HepG2 (cell line): ENCODE measurements around the gene RPL19. TPM values are rescaled to one million over a fixed set of nuclear protein-coding genes. Genes with fewer than 3 reads are reported as not detected.

Source experiments
- ATAC-seq: fragments of 200-7000 bp; cut with Tn5 transposase; 3 replicates; pipeline ENCODE4 v1.9.1; 2020; ENCODE audit warnings: mild to moderate bottlenecking, moderate library complexity
- BruUV-seq: library from RNA; stranded (reverse); fragments of 400-500 nt; replicated peaks from 2 replicates; lab custom pipeline; 2021; lab: Mats Ljungman, UMichigan
- CTCF ChIA-PET: fragments of 300-600 bp; formaldehyde crosslinking; extraction: SDS; loops from one replicate; lab custom pipeline; 2021; ENCODE audit warnings: low total read pairs, inconsistent platforms, low intra/inter-chr PET ratio; lab: Yijun Ruan, JAX
- POLR2A ChIA-PET: fragments of 350-600 bp; sonication (Branson Sonifier 250); formaldehyde crosslinking; loops from one replicate; lab custom pipeline; 2020; ENCODE audit warnings: antibody characterized with exemption, inconsistent platforms; lab: Yijun Ruan, JAX
- DNase-seq: peaks from one replicate; pipeline ENCODE4 v3.0.0-alpha.2; 2015; ENCODE audit warnings: low spot score
- FAIRE-seq: peaks from 3 replicates; lab custom pipeline; 2011; peaks lifted over from hg19 to GRCh38; lab: Jason Lieb, UNC
- H2AFZ ChIP-seq: one replicate; pipeline ENCODE4 v1.6.1; 2011; ENCODE audit warnings: low read length, inconsistent platforms
- H3K27ac ChIP-seq: fragments of 300-600 bp; 3 replicates; pipeline ENCODE4 v1.8.0; 2011; ENCODE audit warnings: mixed run types, mild to moderate bottlenecking, mixed read lengths, low read length, inconsistent platforms; ENCODE audit not compliant: insufficient read depth; ENCODE audit errors: extremely low read length
- H3K27me3 ChIP-seq, 2 experiments: fragments of 200-600 bp in 1 of 2; 2 replicates in 1 of 2; 3 replicates in 1 of 2; pipeline versions ENCODE4 v1.6.0 to v1.8.0; 2011; ENCODE audit warnings: low read length in 2 of 2, mild to moderate bottlenecking in 2 of 2, moderate library complexity in 2 of 2, inconsistent platforms in 1 of 2; ENCODE audit not compliant: insufficient read depth in 2 of 2, control insufficient read depth in 1 of 2
- H3K36me3 ChIP-seq, 2 experiments: fragments of 200-600 bp in 1 of 2; replicated peaks in 1 of 2; 2 replicates in 1 of 2; 3 replicates in 1 of 2; pipeline versions ENCODE4 v1.5.1 to v1.8.0; 2011; ENCODE audit warnings: low read length in 2 of 2, inconsistent platforms in 1 of 2; ENCODE audit not compliant: insufficient read depth in 2 of 2, control insufficient read depth in 1 of 2
- H3K4me1 ChIP-seq: 2 replicates; pipeline ENCODE4 v1.5.1; 2012; ENCODE audit warnings: low read length, inconsistent platforms; ENCODE audit not compliant: insufficient read depth
- H3K4me2 ChIP-seq: 2 replicates; pipeline ENCODE4 v1.6.0; 2011; ENCODE audit warnings: low read depth, low read length, inconsistent platforms
- H3K4me3 ChIP-seq, 3 experiments: fragments of 200-600 bp in 1 of 3; sonication (generic), shearing (Covaris generic) in 1 of 3; replicated peaks in 1 of 3; 2 replicates each; pipeline ENCODE4 v1.5.1; 2011 to 2016; ENCODE audit warnings: low read length in 3 of 3, inconsistent platforms in 2 of 3, low read depth in 2 of 3, mild to moderate bottlenecking in 2 of 3, control low read depth in 1 of 3, mixed read lengths in 1 of 3; ENCODE audit not compliant: insufficient read depth in 1 of 3
- H3K79me2 ChIP-seq: one replicate; pipeline ENCODE4 v1.6.1; 2011; ENCODE audit warnings: low read length, inconsistent platforms; ENCODE audit not compliant: insufficient read depth
- H3K9ac ChIP-seq: 2 replicates; pipeline ENCODE4 v1.6.0; 2011; ENCODE audit warnings: mild to moderate bottlenecking, low read depth, low read length, inconsistent platforms; ENCODE audit not compliant: insufficient read depth
- H3K9me3 ChIP-seq: 2 replicates; pipeline ENCODE4 v1.5.1; 2012; ENCODE audit warnings: mild to moderate bottlenecking, low read length
- H4K20me1 ChIP-seq: 2 replicates; pipeline ENCODE4 v1.6.0; 2011; ENCODE audit warnings: inconsistent platforms, mild to moderate bottlenecking, low read length, moderate library complexity; ENCODE audit not compliant: insufficient read depth
- CHD2 ChIP-seq: IDR thresholded peaks from 2 replicates; pipeline ENCODE4 v1.6.1; 2011; ENCODE audit warnings: low read depth, low read length, improper control_type of control experiment
- FOSL2 ChIP-seq: sonication (generic); formaldehyde crosslinking; IDR thresholded peaks from 2 replicates; pipeline ENCODE4 v1.4.0; 2020; ENCODE audit warnings: missing genetic modification reagents
- U2AF1 ChIP-seq: fragments of 200-400 bp; formaldehyde crosslinking; optimal IDR thresholded peaks from 2 replicates; pipeline ENCODE3; 2017; ENCODE audit warnings: mild to moderate bottlenecking, low read depth, low read length
- ZNF335 ChIP-seq: sonication (generic); formaldehyde crosslinking; IDR thresholded peaks from 2 replicates; pipeline ENCODE4 v1.4.0; 2020; ENCODE audit warnings: missing genetic modification reagents
- ZNF687 ChIP-seq: sonication (generic); formaldehyde crosslinking; IDR thresholded peaks from 2 replicates; pipeline ENCODE4 v1.5.1; 2020; ENCODE audit warnings: mild to moderate bottlenecking, missing genetic modification reagents, moderate library complexity
- WGBS: methylation state at CpG from one replicate; pipeline ENCODE4 v1.1.6; 2017; ENCODE audit warnings: low lambda C conversion rate; 5-methylcytosine and 5-hydroxymethylcytosine counted together
- in situ Hi-C: cut with HindIII; loops from 2 replicates; pipeline ENCODE4 v1.10.0; 2017; ENCODE audit warnings: low pct_unique_long_range_greater_than_20kb; ENCODE audit not compliant: extremely low pct_ligation_motif_present
- intact Hi-C: fragments of 100-400 bp; cut with micrococcal nuclease; formaldehyde crosslinking; loops from one replicate; pipeline ENCODE4 v1.10.0; 2022; ENCODE audit not compliant: unreplicated experiment
- polyA plus RNA-seq, 8 experiments: library from polyadenylated mRNA; depleted of rRNA in 3 of 8; stranded (reverse) in 7 of 8; unstranded in 1 of 8; fragments of >200 nt; fragmentation: Illumina TruSeq in 4 of 8; extraction: Trizol in 4 of 8; gene quantifications; 2 replicates each; pipeline versions ENCODE4 v1.2.1 to v1.2.3, GENCODE V29; 2011 to 2016; ENCODE audit warnings: low read depth in 4 of 8, missing spikeins in 1 of 8, mixed read lengths in 1 of 8; ENCODE audit not compliant: insufficient read depth in 1 of 8
- total RNA-seq, 5 experiments: library from RNA; depleted of rRNA; stranded (reverse); fragments of >200 nt; fragmentation: Illumina TruSeq; extraction: Trizol; gene quantifications; 2 replicates each; pipeline ENCODE4 v1.2.3, GENCODE V29; 2016; ENCODE audit warnings: low read depth in 1 of 5

The RPL19 gene
- total and polyA plus RNA-seq, 2 of the 13 experiments (the other 11 are each of a cell fraction or from before 2014, with no cell fraction given): 2,522 to 2,768 TPM

- H4K20me1 ChIP-seq: no peaks in the 10 kb centered on the region
- in situ Hi-C loops (no loop called here), intact Hi-C loops (no loop called here)
- no peak overlapping the region for H3K4me2 ChIP-seq
- no peak overlapping the region for H2AFZ ChIP-seq
- no peak overlapping the region for H3K9ac ChIP-seq
- TF ChIP-seq CHD2 (no peak), U2AF1 (no peak), FOSL2 (CRISPR knock-in tag) (peak; percentile 81), ZNF687 (peak; percentile 34), ZNF335 (CRISPR knock-in tag) (peak; percentile 94)
- BruUV-seq: no TSS peak
- POLR2A ChIA-PET: no interaction called here
- H3K4me3 ChIP-seq: no peak overlapping the region
- 24% methylated on average over 6 of the region's 9 CpGs for WGBS
- no peaks in the 10 kb centered on the region for H3K79me2 ChIP-seq
- H3K36me3 ChIP-seq: no peaks in the 10 kb centered on the region
- DNase-seq: no peak
- no peak for FAIRE-seq
- CTCF ChIA-PET: no interaction called here
- no peaks in the 10 kb centered on the region for H3K4me1 ChIP-seq
- H3K9me3 ChIP-seq: no peaks in the 10 kb centered on the region
- H3K27ac ChIP-seq: no peak overlapping the region
- peak; percentile 50 for ATAC-seq
- peaks cover 19 to 81% of the 10 kb centered on the region in 2 experiments for H3K27me3 ChIP-seq
Observed at GRCh38 chr17:39213852-39214251, 13.8 kb downstream of the RPL19 start.
